ENCODE data around the gene FBN1. TPM values are rescaled to one million over a fixed set of nuclear protein-coding genes. Genes with fewer than 3 reads are reported as not detected.

The FBN1 gene
- polyA plus RNA-seq, 1 experiment: 565 TPM

DNA sequence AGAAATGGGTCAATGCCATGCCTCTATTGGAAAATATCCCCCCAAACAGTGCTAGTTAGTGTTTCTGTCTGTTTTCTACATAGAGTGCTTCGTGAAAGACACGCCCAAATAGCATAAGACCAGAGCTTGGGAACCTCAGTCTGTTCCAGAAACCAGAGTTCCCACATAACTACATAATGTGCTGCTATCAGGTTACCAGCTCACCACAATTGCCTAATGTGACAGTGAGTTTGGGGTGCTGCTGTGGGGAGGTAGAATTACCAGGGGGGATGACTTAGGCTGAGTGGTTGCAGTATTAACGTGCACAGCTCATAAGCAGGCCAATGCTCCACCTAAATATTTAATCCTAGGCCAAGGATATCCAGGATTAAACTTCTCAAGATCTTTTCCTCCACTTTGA is 275.0 kb downstream of the FBN1 start:
- Histone ChIP-seq H3K27me3 (ENCODE audit: control insufficient read depth, insufficient read depth, low read length) (no peaks in the 10 kb centered on the region), H3K4me3 (ENCODE audit: low read depth, low read length) (no peak overlapping the region), H3K36me3 (ENCODE audit: control insufficient read depth, insufficient read depth, low read length) (no peaks in the 10 kb centered on the region)
- POLR2A ChIA-PET: no interaction called here
- CTCF ChIA-PET: interaction anchor here (1.1 kb wide), 1 partner anchor 111 kb away, joined by 3 read pairs; no protein-coding TSS in a partner anchor
- TF ChIP-seq, protein P1, sequence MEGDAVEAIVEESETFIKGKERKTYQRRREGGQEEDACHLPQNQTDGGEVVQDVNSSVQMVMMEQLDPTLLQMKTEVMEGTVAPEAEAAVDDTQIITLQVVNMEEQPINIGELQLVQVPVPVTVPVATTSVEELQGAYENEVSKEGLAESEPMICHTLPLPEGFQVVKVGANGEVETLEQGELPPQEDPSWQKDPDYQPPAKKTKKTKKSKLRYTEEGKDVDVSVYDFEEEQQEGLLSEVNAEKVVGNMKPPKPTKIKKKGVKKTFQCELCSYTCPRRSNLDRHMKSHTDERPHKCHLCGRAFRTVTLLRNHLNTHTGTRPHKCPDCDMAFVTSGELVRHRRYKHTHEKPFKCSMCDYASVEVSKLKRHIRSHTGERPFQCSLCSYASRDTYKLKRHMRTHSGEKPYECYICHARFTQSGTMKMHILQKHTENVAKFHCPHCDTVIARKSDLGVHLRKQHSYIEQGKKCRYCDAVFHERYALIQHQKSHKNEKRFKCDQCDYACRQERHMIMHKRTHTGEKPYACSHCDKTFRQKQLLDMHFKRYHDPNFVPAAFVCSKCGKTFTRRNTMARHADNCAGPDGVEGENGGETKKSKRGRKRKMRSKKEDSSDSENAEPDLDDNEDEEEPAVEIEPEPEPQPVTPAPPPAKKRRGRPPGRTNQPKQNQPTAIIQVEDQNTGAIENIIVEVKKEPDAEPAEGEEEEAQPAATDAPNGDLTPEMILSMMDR (IDR thresholded peaks at IDR 0.05; ENCODE audit: insufficient read depth, low read depth, low read length): no peak
- peak; percentile 70 for DNase-seq (ENCODE audit: low read depth)

DNA sequence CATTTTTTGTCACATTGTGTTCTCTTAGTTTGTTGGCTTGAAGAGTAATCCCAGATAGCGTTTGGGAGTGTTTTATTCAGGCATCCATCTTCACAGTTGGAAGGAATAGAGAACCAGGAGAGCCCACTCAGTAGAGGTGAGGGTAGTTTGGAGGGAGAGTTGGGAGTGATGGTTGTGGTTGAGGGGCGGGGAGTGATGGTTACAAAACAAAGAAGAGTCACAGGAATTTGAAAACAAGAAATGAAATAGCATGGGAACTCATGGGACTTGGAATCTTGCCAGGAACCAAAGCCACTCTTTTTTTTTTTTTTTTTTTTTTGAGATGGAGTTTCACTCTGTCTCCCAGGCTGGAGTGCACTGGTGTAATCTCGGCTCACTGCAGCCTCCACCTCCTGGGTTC is 278.0 kb downstream of the FBN1 start:
- ChIA-PET POLR2A (no interaction called here), CTCF (no interaction called here)
- no peak overlapping the region for H3K4me3 ChIP-seq (ENCODE audit: low read depth, low read length)
- no peaks in the 10 kb centered on the region for H3K36me3 ChIP-seq (ENCODE audit: control insufficient read depth, insufficient read depth, low read length)
- no peaks in the 10 kb centered on the region for H3K27me3 ChIP-seq (ENCODE audit: control insufficient read depth, insufficient read depth, low read length)
- DNase-seq (ENCODE audit: low read depth): no peak
- TF ChIP-seq, protein P1 (IDR thresholded peaks at IDR 0.05; ENCODE audit: insufficient read depth, low read depth, low read length): no peak

DNA sequence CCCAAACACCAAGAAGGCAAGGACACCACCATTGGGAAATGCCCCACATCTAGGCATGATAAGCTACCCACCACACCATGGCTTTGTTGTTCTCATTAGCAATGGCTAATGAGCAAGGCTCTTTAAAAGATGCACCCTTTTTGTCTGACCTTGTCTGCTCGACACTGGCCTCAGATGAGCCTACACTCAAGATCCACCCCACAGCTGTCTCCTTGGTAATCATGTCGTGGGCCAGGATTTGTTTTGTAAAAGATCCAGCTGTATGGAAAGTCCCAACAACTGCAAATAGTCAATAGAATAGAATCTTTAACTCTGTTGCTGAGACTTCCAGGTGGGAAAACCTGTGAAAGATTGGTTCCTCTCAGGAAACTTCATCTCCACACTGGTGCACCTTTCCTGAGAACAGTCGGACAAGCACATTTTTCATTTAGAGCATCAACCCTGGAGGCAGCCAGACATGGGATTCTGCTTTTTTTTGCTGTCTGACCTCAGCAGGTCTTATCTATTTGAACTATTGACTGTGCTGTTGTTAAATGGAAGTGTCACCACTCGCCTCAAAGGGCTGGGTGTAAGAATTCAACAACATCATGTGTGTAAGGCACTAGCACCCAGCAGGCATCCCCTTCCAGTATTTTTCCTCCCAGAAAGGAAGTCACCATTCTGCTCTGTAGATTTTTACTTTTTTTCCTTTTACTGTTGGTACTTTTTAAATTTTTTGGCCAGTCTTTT is 278.8 kb downstream of the FBN1 start:
- DNase-seq (ENCODE audit: low read depth): no peak
- Histone ChIP-seq H3K4me3 (ENCODE audit: low read depth, low read length) (no peak overlapping the region), H3K36me3 (ENCODE audit: control insufficient read depth, insufficient read depth, low read length) (no peaks in the 10 kb centered on the region), H3K27me3 (ENCODE audit: control insufficient read depth, insufficient read depth, low read length) (no peaks in the 10 kb centered on the region)
- TF ChIP-seq, protein P1 (IDR thresholded peaks at IDR 0.05; ENCODE audit: insufficient read depth, low read depth, low read length): no peak
- ChIA-PET POLR2A (no interaction called here), CTCF (interaction anchor here (0.6 kb wide), 1 partner anchor 218 kb away, joined by 3 read pairs; no protein-coding TSS in a partner anchor)

DNA sequence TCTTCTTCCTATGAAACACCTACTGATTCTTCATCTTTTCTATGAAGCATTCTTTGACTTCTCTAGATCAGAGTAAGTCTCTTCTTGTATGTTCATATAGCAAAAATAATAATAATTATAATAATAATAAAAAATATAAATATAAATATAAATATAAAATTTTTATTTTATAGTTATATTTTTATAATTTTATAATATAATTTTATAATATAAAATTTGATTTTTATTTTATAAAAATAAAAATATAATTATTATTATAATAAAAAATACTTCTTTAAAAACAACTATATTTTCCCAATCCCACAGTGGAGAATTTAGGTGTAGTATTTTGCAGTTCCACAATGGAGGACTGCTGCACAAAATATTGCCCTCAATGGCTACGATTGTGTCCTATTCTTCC is 279.9 kb downstream of the FBN1 start:
- TF ChIP-seq, protein P1 (IDR thresholded peaks at IDR 0.05; ENCODE audit: insufficient read depth, low read depth, low read length): no peak
- POLR2A ChIA-PET: no interaction called here
- Histone ChIP-seq H3K36me3 (ENCODE audit: control insufficient read depth, insufficient read depth, low read length) (no peaks in the 10 kb centered on the region), H3K4me3 (ENCODE audit: low read depth, low read length) (no peak overlapping the region), H3K27me3 (ENCODE audit: control insufficient read depth, insufficient read depth, low read length) (no peaks in the 10 kb centered on the region)
- CTCF ChIA-PET: interaction anchor here (0.6 kb wide), 1 partner anchor 303 kb away, joined by 3 read pairs; no protein-coding TSS in a partner anchor
- DNase-seq (ENCODE audit: low read depth): no peak

DNA sequence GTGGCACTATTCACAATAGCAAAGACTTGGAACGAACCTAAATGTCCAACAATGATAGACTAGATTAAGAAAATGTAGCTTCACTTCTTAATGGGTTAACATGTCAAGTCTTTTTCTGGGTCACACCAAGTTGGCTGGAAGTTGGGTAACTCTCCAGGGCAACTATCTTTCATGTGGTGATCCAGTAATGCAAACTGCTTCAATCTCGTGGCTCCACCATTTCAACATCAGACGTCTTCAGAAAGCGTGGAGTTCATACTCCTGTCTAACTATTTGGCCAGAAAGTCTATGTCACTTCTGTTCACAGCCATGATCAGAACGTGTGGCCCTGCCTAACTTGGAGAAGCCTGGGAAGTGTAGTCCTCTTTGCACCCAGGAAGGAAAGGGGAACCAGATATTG is 282.0 kb downstream of the FBN1 start:
- no peaks in the 10 kb centered on the region for H3K36me3 ChIP-seq (ENCODE audit: control insufficient read depth, insufficient read depth, low read length)
- ChIA-PET POLR2A (interaction anchor here (0.7 kb wide), 1 partner anchor 81 kb away, joined by 4 read pairs; no protein-coding TSS in a partner anchor), CTCF (interaction anchor here (1.0 kb wide), 1 partner anchor 8 kb away, joined by 3 read pairs; no protein-coding TSS in a partner anchor)
- no peak for DNase-seq (ENCODE audit: low read depth)
- H3K4me3 ChIP-seq (ENCODE audit: low read depth, low read length): no peak overlapping the region
- no peaks in the 10 kb centered on the region for H3K27me3 ChIP-seq (ENCODE audit: control insufficient read depth, insufficient read depth, low read length)
- TF ChIP-seq, protein P1 (IDR thresholded peaks at IDR 0.05; ENCODE audit: insufficient read depth, low read depth, low read length): no peak
